Measurements from ENCODE around the gene TNFRSF4. TPM values are rescaled to one million over a fixed set of nuclear protein-coding genes. Genes with fewer than 3 reads are reported as not detected.

TNFRSF4 gene
- total and polyA plus RNA-seq, 8 donors: 0.26 to 5.0 (median 1.2) TPM

DNA sequence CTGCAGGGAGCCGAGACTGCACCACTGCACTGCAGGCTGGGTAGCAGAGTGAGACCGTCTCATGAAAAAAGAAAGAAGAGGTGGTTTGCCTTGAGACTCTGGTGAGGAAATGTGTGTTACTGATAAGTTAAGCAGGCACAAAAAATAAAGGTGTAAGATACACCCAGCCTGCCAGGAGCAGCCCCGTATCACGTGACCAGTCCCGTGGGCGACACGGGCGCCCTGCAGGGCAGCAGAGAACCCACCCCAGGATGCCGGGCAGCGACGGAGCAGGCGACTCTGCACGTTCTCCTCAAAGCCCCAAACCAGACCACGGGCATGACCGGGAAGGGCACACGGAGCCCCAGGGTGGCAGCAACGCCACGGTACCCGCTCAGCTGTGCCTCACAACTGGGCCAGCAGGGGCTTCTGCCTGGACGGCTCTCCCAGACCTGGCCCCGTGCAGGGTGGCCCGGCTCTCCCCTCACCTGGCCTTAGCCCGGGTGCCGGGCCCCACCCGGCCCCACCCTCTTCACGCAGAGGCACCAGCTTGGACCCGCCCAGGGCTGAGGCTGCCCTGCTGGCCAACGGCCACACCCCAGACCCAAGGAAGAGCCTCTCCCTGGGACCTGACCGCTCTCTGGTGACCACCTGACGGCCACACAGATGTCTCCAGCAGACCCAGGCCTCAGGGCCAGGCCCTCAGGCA lies 8.1 kb upstream of the TNFRSF4 start:
- Histone ChIP-seq H3K27me3 (no peaks in the 10 kb centered on the region), H3K4me3 (no peak overlapping the region), H3K4me1 (no peaks in the 10 kb centered on the region), H3K27ac (no peak overlapping the region), H3K9me3 (no peaks in the 10 kb centered on the region), H3K36me3 (peaks cover 2 to 42% (median 14%) of the 10 kb centered on the region in 3 donors)
- FAIRE-seq: no peak
- TF ChIP-seq, protein P1, sequence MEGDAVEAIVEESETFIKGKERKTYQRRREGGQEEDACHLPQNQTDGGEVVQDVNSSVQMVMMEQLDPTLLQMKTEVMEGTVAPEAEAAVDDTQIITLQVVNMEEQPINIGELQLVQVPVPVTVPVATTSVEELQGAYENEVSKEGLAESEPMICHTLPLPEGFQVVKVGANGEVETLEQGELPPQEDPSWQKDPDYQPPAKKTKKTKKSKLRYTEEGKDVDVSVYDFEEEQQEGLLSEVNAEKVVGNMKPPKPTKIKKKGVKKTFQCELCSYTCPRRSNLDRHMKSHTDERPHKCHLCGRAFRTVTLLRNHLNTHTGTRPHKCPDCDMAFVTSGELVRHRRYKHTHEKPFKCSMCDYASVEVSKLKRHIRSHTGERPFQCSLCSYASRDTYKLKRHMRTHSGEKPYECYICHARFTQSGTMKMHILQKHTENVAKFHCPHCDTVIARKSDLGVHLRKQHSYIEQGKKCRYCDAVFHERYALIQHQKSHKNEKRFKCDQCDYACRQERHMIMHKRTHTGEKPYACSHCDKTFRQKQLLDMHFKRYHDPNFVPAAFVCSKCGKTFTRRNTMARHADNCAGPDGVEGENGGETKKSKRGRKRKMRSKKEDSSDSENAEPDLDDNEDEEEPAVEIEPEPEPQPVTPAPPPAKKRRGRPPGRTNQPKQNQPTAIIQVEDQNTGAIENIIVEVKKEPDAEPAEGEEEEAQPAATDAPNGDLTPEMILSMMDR (IDR thresholded peaks at IDR 0.05): no peak
- no peak for DNase-seq
- WGBS, 2 donors: 85 to 93% methylated on average over 29 to 30 of the region's 30 CpGs
- no peak for ATAC-seq
- intact Hi-C loops (cut with DNase I): no loop called here

GRCh38 chr1:1220197-1220596 lies 6.2 kb upstream of the TNFRSF4 start:
- DNase-seq (no peak), ATAC-seq (no peak), FAIRE-seq (no peak)
- H3K4me3 ChIP-seq: no peak overlapping the region
- TF ChIP-seq, protein P1 (IDR thresholded peaks at IDR 0.05): no peak
- H3K36me3 ChIP-seq: peaks cover 2 to 47% (median 14%) of the 10 kb centered on the region in 3 donors
- no peak overlapping the region for H3K27ac ChIP-seq
- WGBS, 2 donors: 89 to 92% methylated on average over 24 of the region's 24 CpGs
- H3K27me3 ChIP-seq: no peaks in the 10 kb centered on the region
- no peaks in the 10 kb centered on the region for H3K9me3 ChIP-seq
- intact Hi-C loops (cut with DNase I): no loop called here
- H3K4me1 ChIP-seq: no peaks in the 10 kb centered on the region

DNA sequence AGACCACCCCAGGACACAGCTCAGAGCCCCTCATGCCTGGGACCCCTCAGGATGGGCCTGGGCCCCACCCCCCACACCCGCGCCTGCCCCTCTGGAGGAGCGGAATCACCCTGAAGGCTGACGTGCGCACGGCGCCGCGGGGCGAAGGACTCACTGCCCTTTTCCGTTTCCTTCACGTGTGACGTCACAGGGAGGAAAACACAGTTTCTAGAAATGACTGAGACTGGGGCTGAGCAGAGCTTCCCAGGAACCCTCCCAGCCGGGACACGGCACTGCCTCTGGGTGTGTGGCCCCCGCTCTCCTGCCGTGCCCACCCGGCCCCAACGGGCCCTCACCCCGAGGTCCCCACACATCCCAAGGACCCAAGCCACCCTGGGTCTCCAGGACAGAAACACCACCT lies 5.4 kb upstream of the TNFRSF4 start:
- TF ChIP-seq, protein P1 (IDR thresholded peaks at IDR 0.05): no peak
- H3K9me3 ChIP-seq: no peaks in the 10 kb centered on the region
- peaks cover 0 to 47% (median 14%) of the 10 kb centered on the region in 3 donors for H3K36me3 ChIP-seq
- no peaks in the 10 kb centered on the region for H3K4me1 ChIP-seq
- 95 to 98% methylated on average over 20 of the region's 20 CpGs for WGBS, 2 donors
- no peak overlapping the region for H3K27ac ChIP-seq
- DNase-seq: no peak
- no peak overlapping the region for H3K4me3 ChIP-seq
- intact Hi-C loops (cut with DNase I): no loop called here
- FAIRE-seq: no peak
- H3K27me3 ChIP-seq: no peaks in the 10 kb centered on the region
- no peak for ATAC-seq

GRCh38 chr1:1218524-1219200 lies 4.7 kb upstream of the TNFRSF4 start:
- DNase-seq (no peak), ATAC-seq (no peak), FAIRE-seq (no peak)
- Histone ChIP-seq H3K4me3 (no peak overlapping the region), H3K27me3 (no peaks in the 10 kb centered on the region), H3K27ac (no peak overlapping the region), H3K36me3 (peaks cover 0 to 47% (median 14%) of the 10 kb centered on the region in 3 donors), H3K9me3 (no peaks in the 10 kb centered on the region), H3K4me1 (no peaks in the 10 kb centered on the region)
- TF ChIP-seq, protein P1 (IDR thresholded peaks at IDR 0.05): no peak
- 94 to 97% methylated on average over 36 of the region's 36 CpGs for WGBS, 2 donors
- intact Hi-C loops (cut with DNase I): no loop called here

All from pancreas (tissue), 10 donors.